ENCODE data around the gene SCN4B. TPM values are rescaled to one million over a fixed set of nuclear protein-coding genes. Genes with fewer than 3 reads are reported as not detected.

SCN4B gene
- total RNA-seq, 2 experiments from 2014 or later, result not detected

GRCh38 chr11:118136801-118137200 is 15.8 kb downstream of the SCN4B start:
- Mint-ChIP-seq H3K27me3 (peaks cover 46% of the 10 kb centered on the region), H3K27ac (no peak overlapping the region), H3K4me1 (ENCODE audit: low read depth) (no peaks in the 10 kb centered on the region), H3K36me3 (ENCODE audit: low read depth) (no peaks in the 10 kb centered on the region), H3K4me3 (no peak overlapping the region), H3K9me3 (no peaks in the 10 kb centered on the region)
- H3K27me3 ChIP-seq (ENCODE audit: control insufficient read depth in 1 of 2, insufficient read depth in 2 of 2, low read length in 2 of 2), result peaks cover 12 to 13% of the 10 kb centered on the region in 2 experiments
- no peak overlapping the region for H3K4me3 ChIP-seq (ENCODE audit: low read length)
- CTCF ChIA-PET, result no interaction called here
- no peaks in the 10 kb centered on the region for H3K36me3 ChIP-seq (ENCODE audit: insufficient read depth, low read length)
- POLR2A ChIA-PET, result no interaction called here
- no peaks in the 10 kb centered on the region for H3K9me3 ChIP-seq (ENCODE audit: control insufficient read depth in 1 of 2, insufficient read depth in 1 of 2, low read length in 2 of 2)
- H3K4me1 ChIP-seq (ENCODE audit: insufficient read depth, low read length), result no peaks in the 10 kb centered on the region
- intact Hi-C loops (cut with DNase I, micrococcal nuclease), result no loop called here
- TF ChIP-seq, protein P1, sequence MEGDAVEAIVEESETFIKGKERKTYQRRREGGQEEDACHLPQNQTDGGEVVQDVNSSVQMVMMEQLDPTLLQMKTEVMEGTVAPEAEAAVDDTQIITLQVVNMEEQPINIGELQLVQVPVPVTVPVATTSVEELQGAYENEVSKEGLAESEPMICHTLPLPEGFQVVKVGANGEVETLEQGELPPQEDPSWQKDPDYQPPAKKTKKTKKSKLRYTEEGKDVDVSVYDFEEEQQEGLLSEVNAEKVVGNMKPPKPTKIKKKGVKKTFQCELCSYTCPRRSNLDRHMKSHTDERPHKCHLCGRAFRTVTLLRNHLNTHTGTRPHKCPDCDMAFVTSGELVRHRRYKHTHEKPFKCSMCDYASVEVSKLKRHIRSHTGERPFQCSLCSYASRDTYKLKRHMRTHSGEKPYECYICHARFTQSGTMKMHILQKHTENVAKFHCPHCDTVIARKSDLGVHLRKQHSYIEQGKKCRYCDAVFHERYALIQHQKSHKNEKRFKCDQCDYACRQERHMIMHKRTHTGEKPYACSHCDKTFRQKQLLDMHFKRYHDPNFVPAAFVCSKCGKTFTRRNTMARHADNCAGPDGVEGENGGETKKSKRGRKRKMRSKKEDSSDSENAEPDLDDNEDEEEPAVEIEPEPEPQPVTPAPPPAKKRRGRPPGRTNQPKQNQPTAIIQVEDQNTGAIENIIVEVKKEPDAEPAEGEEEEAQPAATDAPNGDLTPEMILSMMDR (IDR thresholded peaks at IDR 0.05), result no peak
- H3K27ac ChIP-seq (ENCODE audit: low read depth in 1 of 2, low read length in 2 of 2), result no peak overlapping the region
- DNase-seq, result no peak
- no peak for ATAC-seq (ENCODE audit: poor library complexity)

- intact Hi-C loops (cut with DNase I, micrococcal nuclease), result no loop called here
- Histone ChIP-seq H3K4me3 (ENCODE audit: low read length) (no peak overlapping the region), H3K36me3 (ENCODE audit: insufficient read depth, low read length) (no peaks in the 10 kb centered on the region), H3K27ac (ENCODE audit: low read depth in 1 of 2, low read length in 2 of 2) (no peak overlapping the region), H3K4me1 (ENCODE audit: insufficient read depth, low read length) (no peaks in the 10 kb centered on the region), H3K27me3 (ENCODE audit: control insufficient read depth in 1 of 2, insufficient read depth in 2 of 2, low read length in 2 of 2) (peaks cover 8 to 12% of the 10 kb centered on the region in 2 experiments), H3K9me3 (ENCODE audit: control insufficient read depth in 1 of 2, insufficient read depth in 1 of 2, low read length in 2 of 2) (no peaks in the 10 kb centered on the region)
- Mint-ChIP-seq H3K36me3 (ENCODE audit: low read depth) (no peaks in the 10 kb centered on the region), H3K9me3 (no peaks in the 10 kb centered on the region), H3K27me3 (peaks cover 41% of the 10 kb centered on the region), H3K4me1 (ENCODE audit: low read depth) (no peaks in the 10 kb centered on the region), H3K27ac (no peak overlapping the region), H3K4me3 (no peak overlapping the region)
- ATAC-seq (ENCODE audit: poor library complexity) (no peak), DNase-seq (no peak)
- CTCF ChIA-PET, result no interaction called here
- POLR2A ChIA-PET, result no interaction called here
- TF ChIP-seq, protein P1 (IDR thresholded peaks at IDR 0.05), result no peak
Measured at GRCh38 chr11:118136341-118136740, 16.3 kb downstream of the SCN4B start.

- Mint-ChIP-seq H3K36me3 (ENCODE audit: low read depth) (no peaks in the 10 kb centered on the region), H3K9me3 (no peaks in the 10 kb centered on the region), H3K4me1 (ENCODE audit: low read depth) (no peaks in the 10 kb centered on the region), H3K27me3 (peaks cover 38% of the 10 kb centered on the region), H3K4me3 (no peak overlapping the region), H3K27ac (no peak overlapping the region)
- H3K4me3 ChIP-seq (ENCODE audit: low read length), result no peak overlapping the region
- intact Hi-C loops (cut with DNase I, micrococcal nuclease), result no loop called here
- H3K9me3 ChIP-seq (ENCODE audit: control insufficient read depth in 1 of 2, insufficient read depth in 1 of 2, low read length in 2 of 2), result no peaks in the 10 kb centered on the region
- H3K4me1 ChIP-seq (ENCODE audit: insufficient read depth, low read length), result no peaks in the 10 kb centered on the region
- no peak for DNase-seq
- ChIA-PET CTCF (no interaction called here), POLR2A (no interaction called here)
- H3K27ac ChIP-seq (ENCODE audit: low read depth in 1 of 2, low read length in 2 of 2), result no peak overlapping the region
- TF ChIP-seq, protein P1 (IDR thresholded peaks at IDR 0.05), result no peak
- H3K27me3 ChIP-seq (ENCODE audit: control insufficient read depth in 1 of 2, insufficient read depth in 2 of 2, low read length in 2 of 2), result peaks cover 5 to 8% of the 10 kb centered on the region in 2 experiments
- no peaks in the 10 kb centered on the region for H3K36me3 ChIP-seq (ENCODE audit: insufficient read depth, low read length)
- no peak for ATAC-seq (ENCODE audit: poor library complexity)
Measured at GRCh38 chr11:118135796-118136165, 16.8 kb downstream of the SCN4B start.
